MM.1S (cell line): Measurements from ENCODE around the gene TMEM212.

Source experiments
- DNase-seq: peaks from one replicate; pipeline ENCODE4 v3.0.0-alpha.2; 2015
- H2AFZ ChIP-seq: fragments of 300-600 bp; sonication (generic); 2 replicates; pipeline ENCODE4 v1.6.0; 2016; ENCODE audit warnings: antibody characterized with exemption, low read length
- H3F3A ChIP-seq: fragments of 300-600 bp; sonication (generic); 2 replicates; pipeline ENCODE4 v1.6.1; 2016; ENCODE audit warnings: mild to moderate bottlenecking, antibody characterized with exemption, low read length, moderate library complexity, mixed read lengths; ENCODE audit not compliant: insufficient read depth
- H3K27ac ChIP-seq: fragments of 300-600 bp; sonication (generic); 2 replicates; pipeline ENCODE4 v1.5.1; 2016; ENCODE audit warnings: mild to moderate bottlenecking, low read length
- H3K27me3 ChIP-seq: fragments of 300-600 bp; sonication (generic); replicated peaks from 2 replicates; pipeline ENCODE4 v1.6.0; 2016; ENCODE audit warnings: low read length; ENCODE audit not compliant: insufficient read depth
- H3K36me3 ChIP-seq: fragments of 300-600 bp; sonication (generic); replicated peaks from 2 replicates; pipeline ENCODE4 v1.6.1; 2016; ENCODE audit warnings: mild to moderate bottlenecking, low read length, mixed read lengths; ENCODE audit not compliant: insufficient read depth
- H3K4me1 ChIP-seq: fragments of 300-600 bp; sonication (generic); 2 replicates; pipeline ENCODE4 v1.6.1; 2016; ENCODE audit warnings: low read length, mixed read lengths
- H3K4me2 ChIP-seq: fragments of 300-600 bp; sonication (generic); 2 replicates; pipeline ENCODE4 v1.6.0; 2016; ENCODE audit warnings: low read depth, low read length
- H3K4me3 ChIP-seq: fragments of 300-600 bp; sonication (generic); 2 replicates; pipeline ENCODE4 v1.5.1; 2016; ENCODE audit warnings: low read length, mixed read lengths
- H3K79me2 ChIP-seq: fragments of 300-600 bp; sonication (generic); 2 replicates; pipeline ENCODE4 v1.6.1; 2016; ENCODE audit warnings: mixed run types, low read length, mixed read lengths
- H3K9ac ChIP-seq: fragments of 300-600 bp; sonication (generic); 2 replicates; pipeline ENCODE4 v1.6.1; 2016; ENCODE audit warnings: low read length, mixed read lengths
- H3K9me2 ChIP-seq: fragments of 300-600 bp; sonication (generic); replicated peaks from 2 replicates; pipeline ENCODE4 v1.6.1; 2016; ENCODE audit warnings: mild to moderate bottlenecking, low read length, mixed read lengths; ENCODE audit not compliant: insufficient read depth
- H3K9me3 ChIP-seq: fragments of 300-600 bp; sonication (generic); replicated peaks from 2 replicates; pipeline ENCODE4 v1.6.1; 2016; ENCODE audit warnings: mild to moderate bottlenecking, low read length, mixed read lengths; ENCODE audit not compliant: insufficient read depth
- H4K20me1 ChIP-seq: fragments of 300-600 bp; sonication (generic); 2 replicates; pipeline ENCODE4 v1.6.1; 2016; ENCODE audit warnings: mild to moderate bottlenecking, low read length, moderate library complexity, mixed read lengths; ENCODE audit not compliant: insufficient read depth
- EZH2 ChIP-seq: fragments of 300-600 bp; sonication (generic); optimal IDR thresholded peaks from 2 replicates; pipeline ENCODE3; 2017; ENCODE audit warnings: low read depth, mild to moderate bottlenecking, antibody characterized with exemption, low read length, mixed read lengths
- EZH2phosphoT487 ChIP-seq: fragments of 300-600 bp; sonication (generic); IDR thresholded peaks from 2 replicates; pipeline ENCODE4 v1.6.1; 2018; ENCODE audit warnings: antibody characterized with exemption, low read length
- TF ChIP-seq, protein P1 (sequence below): fragments of 300-600 bp; sonication (generic); IDR thresholded peaks from 2 replicates; pipeline ENCODE4 v1.5.1; 2016; ENCODE audit warnings: antibody characterized with exemption, low read length, mixed read lengths

The TMEM212 gene

DNA sequence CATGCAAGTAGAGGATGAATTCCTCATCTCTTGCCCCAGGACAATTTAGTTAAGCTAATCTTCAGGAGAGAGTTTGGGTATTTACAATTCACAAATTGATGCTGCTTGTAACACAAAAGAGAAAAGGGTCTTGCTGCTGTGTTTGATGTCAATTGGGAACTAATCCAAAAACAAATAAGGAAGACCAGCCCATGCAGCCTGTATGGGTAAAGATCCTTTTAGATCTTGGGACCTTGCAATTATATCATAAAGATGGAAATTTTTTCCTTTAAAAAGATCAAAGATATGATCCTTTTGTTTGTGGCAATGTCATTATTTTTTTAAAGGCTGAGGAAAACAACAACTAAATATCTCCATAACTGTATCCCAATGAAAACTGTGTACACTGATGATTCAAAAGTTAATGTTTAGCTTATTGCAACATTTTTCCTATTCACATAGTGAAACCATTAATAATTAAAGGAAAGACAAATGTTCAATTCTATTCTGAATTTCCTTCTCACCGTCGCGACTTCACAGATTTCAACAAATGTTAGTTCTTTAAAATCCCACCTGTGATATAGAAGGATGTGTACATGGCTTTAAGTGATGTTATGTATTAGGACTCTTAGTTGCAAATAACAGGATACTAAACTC, 40.2 kb downstream of the TMEM212 start:
- Histone ChIP-seq H3K4me3 (no peak overlapping the region), H3K9me3 (no peaks in the 10 kb centered on the region), H4K20me1 (no peaks in the 10 kb centered on the region), H3K9me2 (no peaks in the 10 kb centered on the region), H3K9ac (no peak overlapping the region), H3K4me2 (no peak overlapping the region), H2AFZ (no peak overlapping the region), H3F3A (no peaks in the 10 kb centered on the region), H3K4me1 (no peaks in the 10 kb centered on the region), H3K27me3 (no peaks in the 10 kb centered on the region), H3K79me2 (no peaks in the 10 kb centered on the region), H3K36me3 (no peaks in the 10 kb centered on the region), H3K27ac (no peak overlapping the region)
- TF ChIP-seq, protein P1, sequence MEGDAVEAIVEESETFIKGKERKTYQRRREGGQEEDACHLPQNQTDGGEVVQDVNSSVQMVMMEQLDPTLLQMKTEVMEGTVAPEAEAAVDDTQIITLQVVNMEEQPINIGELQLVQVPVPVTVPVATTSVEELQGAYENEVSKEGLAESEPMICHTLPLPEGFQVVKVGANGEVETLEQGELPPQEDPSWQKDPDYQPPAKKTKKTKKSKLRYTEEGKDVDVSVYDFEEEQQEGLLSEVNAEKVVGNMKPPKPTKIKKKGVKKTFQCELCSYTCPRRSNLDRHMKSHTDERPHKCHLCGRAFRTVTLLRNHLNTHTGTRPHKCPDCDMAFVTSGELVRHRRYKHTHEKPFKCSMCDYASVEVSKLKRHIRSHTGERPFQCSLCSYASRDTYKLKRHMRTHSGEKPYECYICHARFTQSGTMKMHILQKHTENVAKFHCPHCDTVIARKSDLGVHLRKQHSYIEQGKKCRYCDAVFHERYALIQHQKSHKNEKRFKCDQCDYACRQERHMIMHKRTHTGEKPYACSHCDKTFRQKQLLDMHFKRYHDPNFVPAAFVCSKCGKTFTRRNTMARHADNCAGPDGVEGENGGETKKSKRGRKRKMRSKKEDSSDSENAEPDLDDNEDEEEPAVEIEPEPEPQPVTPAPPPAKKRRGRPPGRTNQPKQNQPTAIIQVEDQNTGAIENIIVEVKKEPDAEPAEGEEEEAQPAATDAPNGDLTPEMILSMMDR = no peak
- no peak for TF ChIP-seq EZH2
- no peak for DNase-seq

DNA sequence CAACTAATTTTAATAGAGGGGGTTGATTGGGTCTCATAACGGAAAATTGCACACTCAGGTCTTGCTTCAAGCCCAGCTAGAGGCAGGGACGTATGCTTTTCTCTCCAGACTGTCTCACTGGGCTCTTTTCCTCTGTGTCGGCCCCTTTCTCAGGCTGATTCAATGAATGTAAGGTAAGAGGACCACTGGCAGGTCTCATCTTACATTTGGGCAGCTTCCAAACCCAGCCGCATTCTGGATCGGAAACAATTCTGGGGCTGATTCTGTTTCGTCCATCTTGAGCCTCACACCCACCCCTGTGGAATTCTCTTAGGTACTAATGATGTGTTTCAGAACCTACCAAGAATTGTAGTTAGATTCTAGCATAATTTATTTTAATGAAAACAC, 40.7 kb downstream of the TMEM212 start:
- Histone ChIP-seq H3K4me1 (no peaks in the 10 kb centered on the region), H3K9ac (no peak overlapping the region), H3K4me2 (no peak overlapping the region), H3K4me3 (no peak overlapping the region), H3K27ac (no peak overlapping the region), H3K27me3 (no peaks in the 10 kb centered on the region), H4K20me1 (no peaks in the 10 kb centered on the region), H3K36me3 (no peaks in the 10 kb centered on the region), H3K9me3 (no peaks in the 10 kb centered on the region), H3K79me2 (no peaks in the 10 kb centered on the region), H3K9me2 (no peaks in the 10 kb centered on the region), H2AFZ (no peak overlapping the region), H3F3A (no peaks in the 10 kb centered on the region)
- TF ChIP-seq, protein P1 = no peak
- no peak for TF ChIP-seq EZH2phosphoT487
- no peak for DNase-seq

DNA sequence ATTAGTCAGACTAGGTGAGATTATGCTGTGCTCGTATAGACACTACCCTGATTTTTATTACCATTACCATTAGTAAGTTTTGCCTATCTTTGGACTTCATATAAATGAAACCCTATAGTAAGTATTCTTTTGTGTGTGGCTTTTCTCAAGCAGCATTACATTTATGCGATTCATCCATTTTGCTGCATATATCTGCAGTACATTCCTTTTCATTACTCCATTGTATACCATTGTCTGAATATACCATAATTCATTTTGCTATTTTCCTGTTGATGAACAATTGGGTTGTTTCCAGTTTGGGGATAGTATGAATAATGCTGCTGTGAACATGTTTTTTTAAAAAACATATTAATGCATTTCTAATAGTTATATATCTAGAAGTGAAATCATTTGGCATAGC, 45.3 kb downstream of the TMEM212 start:
- Histone ChIP-seq H2AFZ (no peak overlapping the region), H4K20me1 (no peaks in the 10 kb centered on the region), H3F3A (no peaks in the 10 kb centered on the region), H3K4me3 (no peak overlapping the region), H3K4me2 (no peak overlapping the region), H3K27ac (no peak overlapping the region), H3K9me3 (no peaks in the 10 kb centered on the region), H3K9me2 (no peaks in the 10 kb centered on the region), H3K27me3 (no peaks in the 10 kb centered on the region), H3K79me2 (no peaks in the 10 kb centered on the region), H3K9ac (no peak overlapping the region), H3K4me1 (no peaks in the 10 kb centered on the region), H3K36me3 (no peaks in the 10 kb centered on the region)
- TF ChIP-seq EZH2 = no peak
- TF ChIP-seq, protein P1 = no peak
- no peak for TF ChIP-seq EZH2phosphoT487
- DNase-seq = no peak
